Suppressor macrophage treated with lipopolysaccharide for 1 hour (primary cell): ENCODE results near the gene ANGEL1.

Experiments
- DNase-seq, 3 donors: peaks; one replicate each; pipeline ENCODE4 v3.0.0-alpha.2; 2020 to 2022

The ANGEL1 gene

GRCh38 chr14:76765461-76765931 lies 47.2 kb downstream of the ANGEL1 start:
- no peak for DNase-seq

- DNase-seq, result peak; percentile 47 to 83 (median 75)
Observed at GRCh38 chr14:76763096-76764041, 49.3 kb downstream of the ANGEL1 start.

- peak in 1 of 3 donors; percentile 50 for DNase-seq
Observed at GRCh38 chr14:76762411-76763095, 50.1 kb downstream of the ANGEL1 start.

GRCh38 chr14:76761960-76762410 lies 50.7 kb downstream of the ANGEL1 start:
- DNase-seq, result peak in 1 of 3 donors; percentile 40

GRCh38 chr14:76761136-76761959 lies 51.3 kb downstream of the ANGEL1 start, which contains the start of gene VASH1:
VASH1 (plus strand) TSS chr14:76761468; CDS start chr14:76762822, 1,354 bp downstream.
- DNase-seq, result peak; percentile 80 to 91 (median 87)

- no peak for DNase-seq
Observed at GRCh38 chr14:76760331-76761135, 52.1 kb downstream of the ANGEL1 start.

- no peak for DNase-seq
Observed at GRCh38 chr14:76759589-76759988, 53.1 kb downstream of the ANGEL1 start.

- no peak for DNase-seq
Observed at GRCh38 chr14:76756371-76756750, 56.3 kb downstream of the ANGEL1 start.

DNA sequence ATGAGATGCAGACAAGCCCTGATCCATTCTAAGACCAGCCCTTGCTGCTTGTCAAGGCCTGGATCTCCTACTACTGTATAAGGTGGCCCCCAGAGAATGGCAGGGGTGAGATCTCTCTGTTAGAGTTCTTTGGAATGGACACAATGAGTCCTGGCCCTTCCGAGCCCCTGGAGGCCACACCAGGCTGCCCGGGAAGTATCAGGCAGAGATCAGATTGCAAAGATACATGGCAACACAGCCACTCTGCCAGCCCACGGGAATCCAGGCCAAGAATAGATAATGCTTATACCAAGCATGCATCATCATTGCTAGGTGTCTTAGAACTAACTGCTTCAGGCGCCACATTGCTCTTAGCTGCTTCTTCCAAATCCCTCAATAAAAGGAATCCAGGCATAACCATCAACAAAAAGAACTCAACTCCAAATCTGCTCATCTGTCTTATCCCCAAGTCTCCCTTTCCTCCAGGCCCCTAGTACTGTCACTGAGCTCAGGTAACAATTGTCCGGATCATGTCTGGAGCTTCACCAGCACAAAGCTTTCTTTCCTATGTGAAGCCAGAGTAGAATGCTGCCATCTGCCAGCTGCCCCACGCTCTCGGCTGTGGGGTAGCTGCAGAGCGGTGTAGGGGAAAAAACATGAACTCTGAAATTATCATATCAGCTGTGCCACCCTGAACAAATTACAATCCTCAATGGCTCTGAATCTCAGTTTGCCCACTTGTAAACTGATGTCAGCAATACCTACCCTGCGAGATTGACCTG lies 56.9 kb downstream of the ANGEL1 start:
- no peak for DNase-seq

DNA sequence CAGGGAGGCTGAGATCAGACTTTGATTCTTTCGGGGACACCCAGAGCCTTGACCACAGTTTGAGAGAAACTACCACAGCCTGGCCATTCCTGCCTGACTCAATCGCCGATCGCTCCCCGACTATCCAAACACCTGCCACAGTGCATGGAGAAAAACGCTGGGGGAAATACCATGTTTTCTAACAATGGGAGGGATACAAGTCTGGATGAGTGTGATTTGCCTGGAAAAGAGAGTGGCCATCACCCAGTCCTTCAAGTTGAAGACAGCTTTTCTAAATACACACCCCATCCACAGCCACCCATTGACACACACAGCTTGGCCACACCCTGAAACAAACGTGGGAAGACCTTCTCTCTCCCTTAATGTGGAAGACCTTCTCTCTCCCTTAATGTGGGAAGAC lies 58.1 kb downstream of the ANGEL1 start:
- DNase-seq, result no peak

DNA sequence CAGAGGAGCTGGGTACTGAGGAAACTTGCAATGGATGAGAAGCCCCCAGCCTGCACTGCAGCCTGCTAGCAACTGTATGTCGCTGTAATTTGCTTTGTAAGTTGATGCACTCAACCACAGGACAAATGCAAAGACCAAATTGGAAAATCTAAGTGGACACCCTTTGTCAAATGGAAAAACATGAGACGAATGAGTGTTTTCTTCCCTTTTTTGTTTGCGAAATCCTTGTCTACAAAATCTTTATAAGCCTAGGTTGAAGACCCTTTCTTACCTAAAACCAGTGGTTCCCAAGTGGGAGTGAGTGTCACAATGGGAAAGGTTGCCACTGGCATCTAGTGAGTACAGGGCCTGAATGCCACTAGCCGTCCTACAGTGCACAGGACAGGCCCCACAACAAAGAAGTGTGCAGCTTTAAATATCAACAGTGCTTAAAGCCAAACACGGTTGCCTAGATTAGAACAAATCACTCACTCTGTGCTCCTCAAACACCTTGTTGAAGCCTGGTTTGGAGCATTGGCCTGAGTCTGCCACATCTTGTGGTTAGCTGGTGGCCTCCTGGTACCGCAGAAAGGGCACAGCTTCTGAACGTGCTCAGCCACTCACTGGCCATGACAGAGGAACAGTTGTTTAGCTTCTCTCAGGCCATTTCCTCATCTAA lies 59.0 kb downstream of the ANGEL1 start:
- DNase-seq, result no peak

DNA sequence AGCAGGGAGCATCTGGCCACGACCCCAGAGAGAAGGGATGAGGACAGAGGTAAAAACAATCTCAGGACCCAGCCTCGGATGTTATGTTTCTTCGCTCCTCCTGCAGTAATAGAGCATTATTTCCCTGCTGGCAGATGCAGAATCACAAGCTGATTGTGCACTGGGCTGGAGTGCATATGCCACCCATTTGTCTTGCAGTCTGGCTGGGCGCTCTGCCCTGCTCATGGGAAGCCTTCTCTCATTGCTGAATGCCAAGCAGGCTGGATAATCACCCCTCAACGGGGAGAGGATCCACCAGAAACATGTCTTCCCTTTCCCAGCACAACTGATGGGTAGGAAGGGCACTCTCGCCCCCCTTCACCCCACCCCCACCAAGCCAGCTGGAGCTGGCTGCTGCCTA lies 59.9 kb downstream of the ANGEL1 start:
- DNase-seq, result no peak

- DNase-seq, result peak; percentile 51 to 61 (median 51)
Observed at GRCh38 chr14:76742966-76743365, 69.7 kb downstream of the ANGEL1 start.

DNA sequence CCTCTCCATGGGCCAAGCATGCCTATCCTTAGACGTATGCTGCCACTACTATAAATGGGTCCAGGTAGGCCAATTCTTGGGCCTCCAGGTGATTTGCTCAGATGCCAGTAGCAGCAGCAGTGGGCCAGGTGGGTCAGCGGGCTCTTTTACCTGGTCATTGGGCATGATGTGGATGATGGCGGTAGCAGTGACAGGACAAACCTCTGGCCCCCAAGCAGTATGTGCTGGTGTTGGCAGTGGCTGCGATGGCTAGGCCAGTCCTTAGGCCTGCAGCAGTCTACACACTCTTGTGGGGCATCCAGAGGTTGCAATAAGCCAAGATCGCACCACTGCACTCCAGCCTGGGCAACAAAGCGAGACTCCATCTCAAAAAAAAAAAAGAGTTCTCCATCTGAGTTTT lies 70.5 kb downstream of the ANGEL1 start:
- no peak for DNase-seq

GRCh38 chr14:76741074-76741473 lies 71.6 kb downstream of the ANGEL1 start:
- no peak for DNase-seq
